H1 (cell line): ENCODE data around the gene RPTOR. TPM values are rescaled to one million over a fixed set of nuclear protein-coding genes. Genes with fewer than 3 reads are reported as not detected.

ENCODE experiments used
- CTCF ChIA-PET: fragments of 300-600 bp; sonication (Branson Sonifier 250); formaldehyde crosslinking; loops from one replicate; lab custom pipeline; 2021; ENCODE audit not compliant: partially characterized antibody; lab: Charles Lee
- POLR2A ChIA-PET: fragments of 300-600 bp; sonication (Branson Sonifier 250); formaldehyde crosslinking; loops from one replicate; lab custom pipeline; 2021; ENCODE audit warnings: inconsistent platforms; ENCODE audit not compliant: partially characterized antibody; lab: Charles Lee
- DNase-seq, 2 experiments: peaks; one replicate each; pipeline versions ENCODE4 v3.0.0 to v3.0.0-alpha.2; 2010 to 2022; ENCODE audit warnings: low spot score in 2 of 2, low read depth in 1 of 2, mixed read lengths in 1 of 2
- FAIRE-seq: peaks from 2 replicates; lab custom pipeline; 2011; peaks lifted over from hg19 to GRCh38; lab: Jason Lieb, UNC
- H2AFZ ChIP-seq: 2 replicates; pipeline ENCODE4 v1.8.1; 2012; ENCODE audit warnings: low read length, inconsistent platforms
- H2AK5ac ChIP-seq: 2 replicates; pipeline ENCODE4 v1.6.1; 2013; ENCODE audit warnings: low read depth, low read length
- H2BK120ac ChIP-seq: replicated peaks from 2 replicates; pipeline ENCODE3; 2013; ENCODE audit warnings: low read depth, low read length, inconsistent platforms
- H2BK12ac ChIP-seq: 2 replicates; pipeline ENCODE4 v1.6.1; 2013; ENCODE audit warnings: low read depth, low read length
- H2BK15ac ChIP-seq: 2 replicates; pipeline ENCODE4 v1.6.1; 2013; ENCODE audit warnings: low read length
- H2BK20ac ChIP-seq: 2 replicates; pipeline ENCODE4 v1.6.1; 2013; ENCODE audit warnings: low read length
- H2BK5ac ChIP-seq: 2 replicates; pipeline ENCODE4 v1.6.1; 2013; ENCODE audit warnings: low read depth, low read length
- H3K14ac ChIP-seq: 2 replicates; pipeline ENCODE4 v1.6.1; 2013; ENCODE audit warnings: inconsistent platforms; ENCODE audit not compliant: insufficient read length
- H3K18ac ChIP-seq: 2 replicates; pipeline ENCODE4 v1.6.1; 2013; ENCODE audit warnings: low read length; ENCODE audit errors: extremely low read depth
- H3K23ac ChIP-seq: 2 replicates; pipeline ENCODE4 v1.6.1; 2013; ENCODE audit warnings: inconsistent platforms; ENCODE audit not compliant: insufficient read length
- H3K23me2 ChIP-seq: 2 replicates; pipeline ENCODE4 v1.6.1; 2013; ENCODE audit warnings: low read depth, low read length
- H3K27ac ChIP-seq: 2 replicates; pipeline ENCODE4 v1.6.1; 2011; ENCODE audit warnings: low read depth, low read length, inconsistent platforms
- H3K27me3 ChIP-seq, 4 experiments: replicated peaks in 1 of 4; 1 replicate in 1 of 4; 2 replicates in 3 of 4; pipeline versions ENCODE4 v1.6.1 to v1.8.1; 2011 to 2013; ENCODE audit warnings: low read length in 3 of 4, mild to moderate bottlenecking in 3 of 4, inconsistent platforms in 2 of 4, mixed read lengths in 2 of 4, moderate library complexity in 1 of 4; ENCODE audit not compliant: control insufficient read depth in 3 of 4, insufficient read depth in 3 of 4; ENCODE audit errors: extremely low read depth in 1 of 4
- H3K36me3 ChIP-seq, 4 experiments: 2 replicates each; pipeline versions ENCODE4 v1.6.1 to v1.8.1; 2011 to 2013; ENCODE audit warnings: mild to moderate bottlenecking in 4 of 4, low read length in 3 of 4, moderate library complexity in 2 of 4, control low read depth in 1 of 4, inconsistent platforms in 1 of 4; ENCODE audit not compliant: insufficient read depth in 4 of 4, control insufficient read depth in 2 of 4
- H3K4ac ChIP-seq: replicated peaks from 2 replicates; pipeline ENCODE3; 2013; ENCODE audit warnings: low read length, low read depth, mixed read lengths, inconsistent platforms; ENCODE audit not compliant: insufficient read length
- H3K4me1 ChIP-seq, 4 experiments: replicated peaks in 1 of 4; 1 replicate in 1 of 4; 2 replicates in 3 of 4; pipeline versions ENCODE4 v1.6.1 to v1.8.1; 2011 to 2013; ENCODE audit warnings: low read length in 3 of 4, inconsistent platforms in 2 of 4, mixed read lengths in 1 of 4; ENCODE audit not compliant: insufficient read depth in 4 of 4, control insufficient read depth in 3 of 4
- H3K4me2 ChIP-seq, 2 experiments: 2 replicates each; pipeline versions ENCODE4 v1.6.1 to v1.8.1; 2011 to 2013; ENCODE audit warnings: low read depth in 2 of 2, low read length in 2 of 2, control low read depth in 1 of 2, inconsistent platforms in 1 of 2, mild to moderate bottlenecking in 1 of 2; ENCODE audit not compliant: insufficient read depth in 1 of 2
- H3K4me3 ChIP-seq, 4 experiments: fragments of 200-600, 300-600 bp in 1 of 4; sonication (generic), shearing (Covaris generic), sonication (Bioruptor Twin) in 1 of 4; 2 replicates each; pipeline versions ENCODE4 v1.5.1 to v1.8.1; 2011 to 2016; ENCODE audit warnings: low read length in 4 of 4, low read depth in 3 of 4, control low read depth in 2 of 4, inconsistent platforms in 2 of 4, mild to moderate bottlenecking in 2 of 4, mixed read lengths in 1 of 4, moderate library complexity in 1 of 4; ENCODE audit not compliant: insufficient read depth in 2 of 4; ENCODE audit errors: extremely low read depth in 1 of 4
- H3K56ac ChIP-seq: replicated peaks from 2 replicates; pipeline ENCODE3; 2013; ENCODE audit warnings: low read depth, mild to moderate bottlenecking, mixed read lengths, low read length, inconsistent platforms; ENCODE audit not compliant: insufficient read length
- H3K79me1 ChIP-seq: 2 replicates; pipeline ENCODE4 v1.6.1; 2013; ENCODE audit warnings: low read depth, low read length, control low read depth
- H3K79me2 ChIP-seq, 2 experiments: 2 replicates each; pipeline versions ENCODE4 v1.6.1 to v1.8.1; 2012 to 2013; ENCODE audit warnings: low read length in 2 of 2, mild to moderate bottlenecking in 2 of 2, inconsistent platforms in 1 of 2; ENCODE audit not compliant: insufficient read depth in 2 of 2, control insufficient read depth in 1 of 2
- H3K9ac ChIP-seq, 4 experiments: replicated peaks in 1 of 4; 1 replicate in 1 of 4; 2 replicates in 3 of 4; pipeline versions ENCODE4 v1.6.1 to v1.8.1; 2011 to 2013; ENCODE audit warnings: low read depth in 3 of 4, low read length in 3 of 4, control low read depth in 2 of 4, mild to moderate bottlenecking in 2 of 4, moderate library complexity in 2 of 4, inconsistent platforms in 1 of 4; ENCODE audit errors: extremely low read depth in 1 of 4
- H3K9me3 ChIP-seq, 2 experiments: 2 replicates each; pipeline versions ENCODE4 v1.6.1 to v1.8.1; 2012 to 2013; ENCODE audit warnings: mild to moderate bottlenecking in 2 of 2, moderate library complexity in 2 of 2, control low read depth in 1 of 2, inconsistent platforms in 1 of 2, low read depth in 1 of 2, low read length in 1 of 2, mixed read lengths in 1 of 2; ENCODE audit not compliant: insufficient read depth in 2 of 2
- H4K20me1 ChIP-seq, 2 experiments: replicated peaks in 1 of 2; 2 replicates each; pipeline versions ENCODE3 to v1.8.1; 2011 to 2013; ENCODE audit warnings: inconsistent platforms in 2 of 2, low read length in 2 of 2, mild to moderate bottlenecking in 1 of 2; ENCODE audit not compliant: insufficient read depth in 2 of 2, control insufficient read depth in 1 of 2
- H4K5ac ChIP-seq: 2 replicates; pipeline ENCODE4 v1.6.1; 2013; ENCODE audit warnings: low read length, low read depth, mixed read lengths, inconsistent platforms; ENCODE audit not compliant: insufficient read length
- H4K8ac ChIP-seq: 2 replicates; pipeline ENCODE4 v1.8.0; 2013; ENCODE audit warnings: mild to moderate bottlenecking, moderate library complexity, low read length, inconsistent platforms; ENCODE audit not compliant: insufficient read depth; ENCODE audit errors: extremely low read depth
- H4K91ac ChIP-seq: replicated peaks from 2 replicates; pipeline ENCODE3; 2013; ENCODE audit warnings: low read length, mixed read lengths, inconsistent platforms; ENCODE audit not compliant: insufficient read length
- CBX5 ChIP-seq: fragments of 300-800, 300-1000 bp; sonication (generic); IDR thresholded peaks from 2 replicates; pipeline ENCODE4 v1.7.1; 2016; ENCODE audit warnings: antibody characterized with exemption, low read length, low read depth
- SAP30 ChIP-seq: fragments of 300-600 bp; sonication (generic); IDR thresholded peaks from 2 replicates; pipeline ENCODE4 v1.7.1; 2012; ENCODE audit warnings: low read length, moderate library complexity, mild to moderate bottlenecking, inconsistent platforms; ENCODE audit not compliant: insufficient read depth, insufficient replicate concordance
- SP1 ChIP-seq: IDR thresholded peaks from 2 replicates; pipeline ENCODE4 v1.6.1; 2011; ENCODE audit warnings: low read depth, low read length
- WGBS, 2 experiments: shearing (Covaris generic) in 1 of 2; methylation state at CpG; one replicate each; pipeline versions ENCODE4 v1.1.6 to v1.1.7; 2013 to 2015; ENCODE audit warnings: low lambda C conversion rate in 2 of 2, mixed read lengths in 2 of 2, inconsistent platforms in 1 of 2, low coverage in 1 of 2, missing lambda C conversion rate in 1 of 2; ENCODE audit not compliant: insufficient replicate concordance in 2 of 2, insufficient coverage in 1 of 2, insufficient read length in 1 of 2; ENCODE audit errors: extremely low coverage in 1 of 2, missing lambda C conversion rate in 1 of 2; 5-methylcytosine and 5-hydroxymethylcytosine counted together
- polyA plus RNA-seq, 7 experiments: library from polyadenylated mRNA; depleted of rRNA in 3 of 7; stranded (reverse) in 5 of 7; unstranded in 2 of 7; fragments of >200 nt in 5 of 7; fragments of 200-250 nt in 2 of 7; gene quantifications; 1 replicate in 5 of 7; 2 replicates in 1 of 7; 4 replicates in 1 of 7; pipeline versions ENCODE4 v1.2.1 to v1.2.3, GENCODE V29; 2011 to 2013; ENCODE audit warnings: missing spikeins in 2 of 7, mixed read lengths in 2 of 7
- total RNA-seq: library from RNA; stranded (reverse); fragmentation: NEBNext Ultra II Directional; extraction: Animal tissue kit (Norgen Biotek cat#: 25700); gene quantifications from 2 replicates; pipeline ENCODE4 v1.2.1, GENCODE V29; 2021

The RPTOR gene
- total and polyA plus RNA-seq, 2 of the 8 experiments (the other 6 are each of a cell fraction or from before 2014, with no cell fraction given) = 6.9 to 28.7 TPM

- Histone ChIP-seq H2BK15ac (no peak overlapping the region), H3K27me3 (peaks cover 0 to 8% (median 3%) of the 10 kb centered on the region in 4 experiments; a peak in 4 of 7 replicates), H2AK5ac (no peak overlapping the region), H3K27ac (no peak overlapping the region), H4K8ac (no peak overlapping the region), H3K9ac (no peak overlapping the region), H3K4ac (no peak overlapping the region), H3K4me2 (no peak overlapping the region), H4K91ac (no peak overlapping the region), H2BK5ac (no peak overlapping the region), H3K4me1 (peaks cover 0 to 2% (median 1%) of the 10 kb centered on the region in 4 experiments; a peak in 3 of 7 replicates), H3K79me1 (no peaks in the 10 kb centered on the region), H4K20me1 (peaks cover 0 to 11% of the 10 kb centered on the region in 2 experiments), H3K9me3 (no peaks in the 10 kb centered on the region), H3K79me2 (no peaks in the 10 kb centered on the region), H4K5ac (no peak overlapping the region), H3K14ac (no peak overlapping the region), H3K36me3 (no peaks in the 10 kb centered on the region), H3K23me2 (peaks cover 15% of the 10 kb centered on the region; the same call in 1 of the 2 replicates), H3K56ac (no peak overlapping the region), H3K18ac (no peak overlapping the region), H2BK20ac (no peak overlapping the region), H2BK120ac (no peak overlapping the region), H3K23ac (no peak overlapping the region), H2BK12ac (no peak overlapping the region), H3K4me3 (no peak overlapping the region), H2AFZ (no peak overlapping the region)
- WGBS, 2 experiments = 84% methylated on average over 9 of the region's 10 CpGs; no CpG with 5 or more reads in 1 of the 2 experiments
- ChIA-PET CTCF (interaction anchor here (1.5 to 2.6 kb wide), 2 partner anchors 16 to 20 kb away, joined by 3 to 9 read pairs; no protein-coding TSS in a partner anchor), POLR2A (no interaction called here)
- DNase-seq (no peak), FAIRE-seq (no peak)
- TF ChIP-seq SAP30 (no peak), CBX5 (no peak), SP1 (peak; percentile 26; the same call in 1 of the 2 replicates)
Measured at GRCh38 chr17:80513892-80514291, 30.7 kb upstream of the RPTOR start.
